Measurements from ENCODE around the gene ZNF862. TPM values are rescaled to one million over a fixed set of nuclear protein-coding genes. Genes with fewer than 3 reads are reported as not detected.
"Not testable (repeated sequence)": the region's sequence is repeated elsewhere in the genome, so short reads cannot be mapped to it uniquely, and the experiment has no call there.

The ZNF862 gene
- total RNA-seq, 2 donors from 2014 or later: 8.8 to 9.9 TPM

DNA sequence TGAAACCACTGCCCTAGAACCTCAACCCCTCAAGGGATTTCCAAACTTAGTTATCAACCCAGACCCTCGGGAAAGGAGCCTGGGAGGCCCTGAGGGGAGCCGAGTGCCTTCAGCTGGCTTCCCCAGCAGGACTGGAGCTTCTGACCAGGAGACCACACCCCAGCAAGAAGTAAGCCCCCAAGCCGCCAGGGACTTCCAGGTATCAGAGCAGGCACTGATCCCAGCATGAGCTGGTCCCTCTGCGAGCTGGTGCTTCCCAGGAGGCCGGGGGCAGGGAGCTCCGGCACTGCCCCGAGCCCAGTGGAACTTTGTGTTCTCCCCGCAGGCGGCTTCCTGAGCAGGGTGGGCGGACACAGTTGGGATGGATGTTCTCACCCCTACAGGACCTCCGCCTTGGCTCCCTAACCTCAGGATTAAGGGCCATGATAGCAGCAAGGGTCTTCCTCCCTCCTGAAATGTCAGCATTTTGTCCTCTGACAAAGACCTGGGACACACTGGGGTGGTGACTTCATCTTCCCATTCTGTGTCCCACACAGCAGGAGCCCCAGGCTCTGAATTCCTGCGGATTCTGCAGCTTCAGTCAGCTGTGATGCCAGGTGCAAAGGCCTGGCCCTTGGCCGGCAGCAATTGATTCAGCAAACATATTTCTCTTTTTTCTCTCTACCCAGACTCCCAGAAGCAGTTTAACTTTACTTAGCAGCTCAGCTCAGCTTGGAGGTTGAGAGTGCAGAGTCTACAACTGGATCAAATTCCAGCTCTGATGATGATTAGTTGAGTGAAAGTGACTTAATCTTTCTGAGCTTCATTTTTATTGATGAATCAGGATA, 47.2 kb downstream of the ZNF862 start:
- intact Hi-C loops (cut with DNase I): loop anchor here (10.0 kb wide), 1 partner anchor 159 kb away; no protein-coding TSS in a partner anchor
- Histone ChIP-seq H3K9ac (ENCODE audit: low read depth in 2 of 2, low read length in 2 of 2) (no peak overlapping the region), H3K27me3 (no peaks in the 10 kb centered on the region), H3K4me3 (no peak overlapping the region), H3K9me3 (no peaks in the 10 kb centered on the region), H3K27ac (no peak overlapping the region), H3K36me3 (no peaks in the 10 kb centered on the region), H3K4me1 (no peaks in the 10 kb centered on the region)
- peak; percentile 13 for DNase-seq
- TF ChIP-seq, protein P1, sequence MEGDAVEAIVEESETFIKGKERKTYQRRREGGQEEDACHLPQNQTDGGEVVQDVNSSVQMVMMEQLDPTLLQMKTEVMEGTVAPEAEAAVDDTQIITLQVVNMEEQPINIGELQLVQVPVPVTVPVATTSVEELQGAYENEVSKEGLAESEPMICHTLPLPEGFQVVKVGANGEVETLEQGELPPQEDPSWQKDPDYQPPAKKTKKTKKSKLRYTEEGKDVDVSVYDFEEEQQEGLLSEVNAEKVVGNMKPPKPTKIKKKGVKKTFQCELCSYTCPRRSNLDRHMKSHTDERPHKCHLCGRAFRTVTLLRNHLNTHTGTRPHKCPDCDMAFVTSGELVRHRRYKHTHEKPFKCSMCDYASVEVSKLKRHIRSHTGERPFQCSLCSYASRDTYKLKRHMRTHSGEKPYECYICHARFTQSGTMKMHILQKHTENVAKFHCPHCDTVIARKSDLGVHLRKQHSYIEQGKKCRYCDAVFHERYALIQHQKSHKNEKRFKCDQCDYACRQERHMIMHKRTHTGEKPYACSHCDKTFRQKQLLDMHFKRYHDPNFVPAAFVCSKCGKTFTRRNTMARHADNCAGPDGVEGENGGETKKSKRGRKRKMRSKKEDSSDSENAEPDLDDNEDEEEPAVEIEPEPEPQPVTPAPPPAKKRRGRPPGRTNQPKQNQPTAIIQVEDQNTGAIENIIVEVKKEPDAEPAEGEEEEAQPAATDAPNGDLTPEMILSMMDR (IDR thresholded peaks at IDR 0.05): no peak

DNA sequence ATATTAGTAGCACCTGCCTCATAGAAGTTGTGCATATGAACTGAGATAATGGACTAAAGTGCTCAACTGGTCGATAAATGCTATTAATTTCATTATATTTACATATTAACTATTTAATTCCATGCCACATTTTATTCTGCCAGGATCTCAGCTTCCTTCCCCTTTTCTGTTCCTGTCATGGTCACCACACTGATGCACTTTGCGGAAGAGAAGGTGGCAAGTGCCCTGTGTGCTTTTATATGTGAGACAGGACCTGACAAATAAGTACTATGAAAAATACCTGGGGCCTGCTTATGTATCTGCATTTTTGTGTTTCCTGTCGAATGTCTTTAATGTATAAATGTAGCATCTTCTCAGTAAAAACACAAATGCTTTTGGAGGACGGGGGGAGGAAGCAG, 47.8 kb downstream of the ZNF862 start:
- TF ChIP-seq, protein P1 (IDR thresholded peaks at IDR 0.05): no peak
- no peak overlapping the region for H3K27ac ChIP-seq

DNA sequence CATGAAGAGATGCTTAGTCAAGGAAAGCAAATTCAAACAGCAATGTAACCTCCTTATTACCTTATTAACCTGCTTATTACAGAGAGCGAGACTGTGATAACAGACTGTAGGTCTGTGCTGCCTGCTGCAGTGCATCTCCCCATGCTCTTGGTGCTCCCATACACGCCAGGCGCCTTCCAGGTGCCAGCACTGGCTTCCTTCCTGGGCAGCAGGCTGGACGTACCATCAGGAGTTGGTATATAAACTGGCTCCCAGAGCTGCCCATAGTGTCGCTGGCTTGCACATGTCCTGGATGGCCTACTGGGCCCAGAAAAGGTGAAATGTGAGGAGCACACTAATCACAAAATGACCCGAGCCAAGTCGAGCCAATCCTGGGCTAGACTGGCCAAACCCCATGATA, 49.1 kb downstream of the ZNF862 start:
- intact Hi-C loops (cut with DNase I): loop anchor here (10.0 kb wide), 1 partner anchor 157 kb away; no protein-coding TSS in a partner anchor
- Histone ChIP-seq H3K27me3 (no peaks in the 10 kb centered on the region), H3K4me3 (no peak overlapping the region), H3K36me3 (no peaks in the 10 kb centered on the region), H3K27ac (no peak overlapping the region), H3K9me3 (no peaks in the 10 kb centered on the region), H3K4me1 (no peaks in the 10 kb centered on the region), H3K9ac (ENCODE audit: low read depth in 2 of 2, low read length in 2 of 2) (no peak overlapping the region)
- DNase-seq: no peak
- TF ChIP-seq, protein P1 (IDR thresholded peaks at IDR 0.05): no peak

More for the DNA sequence above, 47.8 kb downstream of the ZNF862 start:
- H3K9ac ChIP-seq (ENCODE audit: low read depth in 2 of 2, low read length in 2 of 2): no peak overlapping the region
- no peak overlapping the region for H3K4me3 ChIP-seq
- no peaks in the 10 kb centered on the region for H3K27me3 ChIP-seq
- no peaks in the 10 kb centered on the region for H3K4me1 ChIP-seq
- H3K9me3 ChIP-seq: no peaks in the 10 kb centered on the region
- no peak for DNase-seq
- intact Hi-C loops (cut with DNase I): loop anchor here (10.0 kb wide), 1 partner anchor 159 kb away; no protein-coding TSS in a partner anchor
- H3K36me3 ChIP-seq: no peaks in the 10 kb centered on the region

DNA sequence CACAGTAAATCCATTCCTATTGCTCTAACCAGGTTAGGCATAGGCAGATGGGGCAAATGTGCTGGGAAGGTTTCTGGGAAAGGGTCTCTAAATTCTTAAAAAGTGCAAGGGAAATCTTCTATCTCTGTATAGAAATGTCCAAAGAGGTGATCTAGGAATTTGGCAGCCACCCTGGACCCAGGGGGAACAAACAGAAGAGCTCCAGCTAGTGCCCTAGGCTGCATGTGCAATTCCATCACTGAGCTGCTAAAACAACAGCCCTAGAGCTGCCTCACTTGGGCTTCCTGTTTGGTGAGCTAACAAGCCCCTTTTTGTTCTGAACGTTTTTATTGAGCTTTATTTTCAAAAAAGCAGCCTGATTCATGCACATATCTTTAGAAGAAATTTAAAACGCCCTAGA, 52.5 kb downstream of the ZNF862 start:
- DNase-seq; H3K27me3 ChIP-seq; intact Hi-C loops (cut with DNase I); H3K4me1 ChIP-seq; H3K4me3 ChIP-seq; H3K36me3 ChIP-seq; H3K9ac ChIP-seq (ENCODE audit: low read depth in 2 of 2, low read length in 2 of 2); H3K27ac ChIP-seq; H3K9me3 ChIP-seq: not testable (repeated sequence)

DNA sequence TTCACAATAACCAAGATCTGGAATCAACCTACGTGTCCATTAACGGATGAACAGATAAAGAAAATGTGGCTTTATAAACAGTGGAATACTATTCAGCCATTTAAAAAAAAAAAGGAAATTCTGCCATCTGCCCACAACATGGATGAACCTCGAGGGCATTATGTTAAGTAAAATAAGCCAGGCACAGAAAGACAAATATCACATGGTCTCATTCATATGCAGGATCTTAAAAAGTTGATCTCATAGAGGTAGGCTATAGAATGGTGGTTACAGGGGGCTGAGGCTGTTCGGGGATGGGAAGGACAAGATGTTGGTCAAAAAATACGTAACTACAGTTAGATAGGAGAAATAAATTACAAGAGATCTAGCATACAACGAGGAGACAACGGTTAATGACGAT, 56.8 kb downstream of the ZNF862 start:
- H3K4me1 ChIP-seq; H3K27me3 ChIP-seq; H3K36me3 ChIP-seq; H3K4me3 ChIP-seq; H3K27ac ChIP-seq; H3K9me3 ChIP-seq; intact Hi-C loops (cut with DNase I); DNase-seq; H3K9ac ChIP-seq (ENCODE audit: low read depth in 2 of 2, low read length in 2 of 2): not testable (repeated sequence)

DNA sequence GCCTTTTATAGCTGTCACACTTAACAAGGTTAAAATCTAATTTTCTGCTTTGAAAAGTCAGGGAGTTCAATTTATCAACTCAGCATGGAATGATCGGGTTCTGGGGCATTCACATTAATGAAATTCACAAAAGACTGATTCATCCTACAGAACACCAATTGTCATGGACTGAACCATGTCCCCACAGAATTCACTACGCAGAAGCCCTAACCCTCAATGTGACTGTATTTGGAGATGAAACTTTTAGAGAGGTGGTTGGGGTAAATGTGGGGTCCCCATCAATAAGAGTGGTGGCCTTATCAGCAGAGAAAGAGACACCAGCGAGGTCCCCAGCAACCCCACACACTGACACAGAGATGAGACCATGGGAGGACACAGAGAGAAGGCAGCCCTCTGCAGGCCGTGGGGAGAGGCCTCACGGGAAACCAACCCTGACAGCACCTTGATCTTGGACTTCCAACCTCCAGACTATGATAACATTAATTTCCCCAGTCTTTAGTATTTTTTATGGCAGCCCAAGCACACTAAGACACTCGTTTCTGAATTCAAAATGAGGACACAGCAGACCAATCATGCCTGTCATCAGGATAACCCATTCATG, 69.7 kb downstream of the ZNF862 start:
- H3K36me3 ChIP-seq; intact Hi-C loops (cut with DNase I); H3K27me3 ChIP-seq; H3K27ac ChIP-seq; H3K9ac ChIP-seq (ENCODE audit: low read depth in 2 of 2, low read length in 2 of 2); H3K4me1 ChIP-seq; H3K4me3 ChIP-seq; DNase-seq; H3K9me3 ChIP-seq: not testable (repeated sequence)

DNA sequence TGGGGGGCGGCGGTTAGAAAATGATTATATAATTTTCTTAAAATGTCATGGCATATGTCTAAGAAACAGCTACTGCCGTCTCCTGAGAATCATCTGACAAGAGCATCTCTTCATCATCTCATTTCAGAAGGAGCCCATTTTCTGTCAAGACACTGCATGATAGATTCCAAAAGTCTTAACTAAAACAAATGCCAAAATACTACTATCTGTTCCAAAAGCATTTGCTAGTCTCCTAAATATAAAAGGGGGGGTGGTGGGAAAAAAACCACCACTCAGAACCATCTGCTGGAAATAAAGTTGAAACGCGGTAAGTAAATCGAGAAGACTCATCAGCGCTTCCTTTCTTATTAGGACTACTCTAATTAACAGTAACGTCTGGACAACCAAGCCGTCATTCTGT, 72.0 kb downstream of the ZNF862 start:
- DNase-seq; H3K9ac ChIP-seq (ENCODE audit: low read depth in 2 of 2, low read length in 2 of 2); H3K4me3 ChIP-seq; intact Hi-C loops (cut with DNase I); H3K27me3 ChIP-seq; H3K9me3 ChIP-seq; H3K27ac ChIP-seq; H3K36me3 ChIP-seq; H3K4me1 ChIP-seq: not testable (repeated sequence)

DNA sequence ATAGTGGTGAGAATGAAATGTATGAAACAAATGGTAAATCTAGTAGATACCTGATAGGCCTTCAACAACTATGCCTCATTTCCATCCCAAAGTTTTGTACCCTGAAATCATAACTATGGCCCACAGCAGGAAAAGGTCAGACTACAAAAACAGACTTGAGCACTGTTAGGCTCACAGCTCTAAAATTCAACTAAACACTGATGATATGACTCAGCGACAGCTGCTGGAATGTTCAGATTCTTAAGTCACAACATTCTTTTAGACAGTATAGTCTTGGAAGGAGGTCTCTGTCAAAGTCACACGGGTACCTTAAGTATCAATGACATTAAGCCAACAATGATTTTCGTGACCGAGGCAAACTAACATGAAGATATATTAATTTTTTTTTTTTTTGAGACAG, 74.0 kb downstream of the ZNF862 start:
- H3K27me3 ChIP-seq; H3K9ac ChIP-seq (ENCODE audit: low read depth in 2 of 2, low read length in 2 of 2); H3K4me3 ChIP-seq; H3K9me3 ChIP-seq; H3K36me3 ChIP-seq; H3K27ac ChIP-seq; DNase-seq; intact Hi-C loops (cut with DNase I); H3K4me1 ChIP-seq: not testable (repeated sequence)

Data from colonic mucosa (tissue), 4 donors.